ENCODE data around the gene GPR107. TPM values are rescaled to one million over a fixed set of nuclear protein-coding genes. Genes with fewer than 3 reads are reported as not detected.

GPR107 gene
- total and polyA plus RNA-seq, 2 donors (not counting 1 experiment from before 2014, with no cell fraction given) = 10.4 to 28.1 TPM

- Mint-ChIP-seq H3K27me3 (peaks cover 3% of the 10 kb centered on the region), H3K4me3 (no peak overlapping the region), H3K4me1 (no peaks in the 10 kb centered on the region), H3K9me3 (ENCODE audit: insufficient read depth) (no peaks in the 10 kb centered on the region), H3K27ac (no peak overlapping the region)
- Histone ChIP-seq H3K79me2 (ENCODE audit: control insufficient read depth, insufficient read depth, low read length) (no peaks in the 10 kb centered on the region), H3K9ac (ENCODE audit: low read length) (no peak overlapping the region), H4K20me1 (ENCODE audit: control insufficient read depth, insufficient read depth, low read length, poor library complexity, severe bottlenecking) (no peaks in the 10 kb centered on the region), H3K4me2 (replicated peaks; ENCODE audit: low read depth, low read length, poor library complexity, severe bottlenecking) (no peak overlapping the region), H3K4me1 (ENCODE audit: control insufficient read depth in 2 of 2, insufficient read depth in 2 of 2, low read length in 2 of 2) (no peaks in the 10 kb centered on the region), H3K4me3 (ENCODE audit: control extremely low read depth in 1 of 5, extremely low read depth in 1 of 5, insufficient read depth in 1 of 5, low read depth in 2 of 5, low read length in 4 of 5) (no peak overlapping the region), H2AFZ (ENCODE audit: insufficient read depth, low read depth, low read length, poor library complexity, severe bottlenecking) (no peak overlapping the region), H3K27ac (ENCODE audit: low read length in 2 of 2) (no peak overlapping the region), H3K27me3 (replicated peaks in 1 of 4; ENCODE audit: control extremely low read depth in 1 of 4, control insufficient read depth in 3 of 4, insufficient read depth in 4 of 4, low read length in 3 of 4) (no peaks in the 10 kb centered on the region), H3K9me3 (ENCODE audit: control extremely low read depth in 1 of 3, control insufficient read depth in 2 of 3, insufficient read depth in 1 of 3, low read length in 2 of 3) (no peaks in the 10 kb centered on the region), H3K36me3 (replicated peaks in 1 of 2; ENCODE audit: control extremely low read depth in 1 of 2, control insufficient read depth in 1 of 2, extremely low read depth in 1 of 2, insufficient read depth in 2 of 2, low read length in 1 of 2) (no peaks in the 10 kb centered on the region)
- ChIA-PET POLR2A (no interaction called here), CTCF (no interaction called here)
- DNase-seq (no peak), ATAC-seq (ENCODE audit: low read depth) (no peak)
- intact Hi-C loops (cut with micrococcal nuclease) = no loop called here
- no peak for TF ChIP-seq EZH2 (IDR thresholded peaks at IDR 0.05; ENCODE audit: borderline replicate concordance, insufficient read depth, low read depth, low read length, poor library complexity, severe bottlenecking)
- TF ChIP-seq, protein P1, sequence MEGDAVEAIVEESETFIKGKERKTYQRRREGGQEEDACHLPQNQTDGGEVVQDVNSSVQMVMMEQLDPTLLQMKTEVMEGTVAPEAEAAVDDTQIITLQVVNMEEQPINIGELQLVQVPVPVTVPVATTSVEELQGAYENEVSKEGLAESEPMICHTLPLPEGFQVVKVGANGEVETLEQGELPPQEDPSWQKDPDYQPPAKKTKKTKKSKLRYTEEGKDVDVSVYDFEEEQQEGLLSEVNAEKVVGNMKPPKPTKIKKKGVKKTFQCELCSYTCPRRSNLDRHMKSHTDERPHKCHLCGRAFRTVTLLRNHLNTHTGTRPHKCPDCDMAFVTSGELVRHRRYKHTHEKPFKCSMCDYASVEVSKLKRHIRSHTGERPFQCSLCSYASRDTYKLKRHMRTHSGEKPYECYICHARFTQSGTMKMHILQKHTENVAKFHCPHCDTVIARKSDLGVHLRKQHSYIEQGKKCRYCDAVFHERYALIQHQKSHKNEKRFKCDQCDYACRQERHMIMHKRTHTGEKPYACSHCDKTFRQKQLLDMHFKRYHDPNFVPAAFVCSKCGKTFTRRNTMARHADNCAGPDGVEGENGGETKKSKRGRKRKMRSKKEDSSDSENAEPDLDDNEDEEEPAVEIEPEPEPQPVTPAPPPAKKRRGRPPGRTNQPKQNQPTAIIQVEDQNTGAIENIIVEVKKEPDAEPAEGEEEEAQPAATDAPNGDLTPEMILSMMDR (IDR thresholded peaks at IDR 0.05) = no peak
- no CpG with 5 or more reads among the region's 2 CpGs for WGBS (ENCODE audit: insufficient coverage)
Observed at GRCh38 chr9:130179331-130179907, 125.7 kb downstream of the GPR107 start.

GRCh38 chr9:130180516-130180915 is 126.8 kb downstream of the GPR107 start:
- DNase-seq = no peak
- Mint-ChIP-seq H3K9me3 (ENCODE audit: insufficient read depth) (no peaks in the 10 kb centered on the region), H3K4me3 (no peak overlapping the region), H3K27ac (no peak overlapping the region), H3K4me1 (no peaks in the 10 kb centered on the region), H3K27me3 (no peaks in the 10 kb centered on the region)
- Histone ChIP-seq H3K4me2 (replicated peaks; ENCODE audit: low read depth, low read length, poor library complexity, severe bottlenecking) (no peak overlapping the region), H3K36me3 (replicated peaks in 1 of 2; ENCODE audit: control extremely low read depth in 1 of 2, control insufficient read depth in 1 of 2, extremely low read depth in 1 of 2, insufficient read depth in 2 of 2, low read length in 1 of 2) (no peaks in the 10 kb centered on the region), H3K4me1 (ENCODE audit: control insufficient read depth in 2 of 2, insufficient read depth in 2 of 2, low read length in 2 of 2) (no peaks in the 10 kb centered on the region), H3K9ac (ENCODE audit: low read length) (no peak overlapping the region), H3K9me3 (ENCODE audit: control extremely low read depth in 1 of 3, control insufficient read depth in 2 of 3, insufficient read depth in 1 of 3, low read length in 2 of 3) (no peaks in the 10 kb centered on the region), H2AFZ (ENCODE audit: insufficient read depth, low read depth, low read length, poor library complexity, severe bottlenecking) (no peak overlapping the region), H3K27ac (ENCODE audit: low read length in 2 of 2) (no peak overlapping the region), H3K79me2 (ENCODE audit: control insufficient read depth, insufficient read depth, low read length) (no peaks in the 10 kb centered on the region), H3K4me3 (ENCODE audit: control extremely low read depth in 1 of 5, extremely low read depth in 1 of 5, insufficient read depth in 1 of 5, low read depth in 2 of 5, low read length in 4 of 5) (no peak overlapping the region), H3K27me3 (replicated peaks in 1 of 4; ENCODE audit: control extremely low read depth in 1 of 4, control insufficient read depth in 3 of 4, insufficient read depth in 4 of 4, low read length in 3 of 4) (no peaks in the 10 kb centered on the region), H4K20me1 (ENCODE audit: control insufficient read depth, insufficient read depth, low read length, poor library complexity, severe bottlenecking) (no peaks in the 10 kb centered on the region)
- WGBS (ENCODE audit: insufficient coverage) = 92% methylated on average over 12 of the region's 12 CpGs
- ATAC-seq (ENCODE audit: low read depth) = no peak
- ChIA-PET CTCF (no interaction called here), POLR2A (no interaction called here)
- TF ChIP-seq EZH2 (IDR thresholded peaks at IDR 0.05; ENCODE audit: borderline replicate concordance, insufficient read depth, low read depth, low read length, poor library complexity, severe bottlenecking) = no peak
- TF ChIP-seq, protein P1 (IDR thresholded peaks at IDR 0.05) = no peak
- intact Hi-C loops (cut with micrococcal nuclease) = no loop called here
